Skin epidermis (tissue), 12 donors: Measurements from ENCODE around the gene AANAT.

ENCODE experiments used
- H3K27ac ChIP-seq, 21 experiments: fragments of 200-600 bp; sonication (generic) in 11 of 21; one replicate each; pipeline ENCODE4 v1.5.0; 2020; ENCODE audit warnings: mild to moderate bottlenecking in 3 of 21, inconsistent platforms in 2 of 21, moderate library complexity in 2 of 21
- H3K4me3 ChIP-seq, 7 experiments: fragments of 200-600 bp; sonication (generic) in 2 of 7; one replicate each; pipeline ENCODE4 v1.5.0; 2020; ENCODE audit warnings: inconsistent platforms in 2 of 7, mild to moderate bottlenecking in 2 of 7, moderate library complexity in 1 of 7

The AANAT gene

DNA sequence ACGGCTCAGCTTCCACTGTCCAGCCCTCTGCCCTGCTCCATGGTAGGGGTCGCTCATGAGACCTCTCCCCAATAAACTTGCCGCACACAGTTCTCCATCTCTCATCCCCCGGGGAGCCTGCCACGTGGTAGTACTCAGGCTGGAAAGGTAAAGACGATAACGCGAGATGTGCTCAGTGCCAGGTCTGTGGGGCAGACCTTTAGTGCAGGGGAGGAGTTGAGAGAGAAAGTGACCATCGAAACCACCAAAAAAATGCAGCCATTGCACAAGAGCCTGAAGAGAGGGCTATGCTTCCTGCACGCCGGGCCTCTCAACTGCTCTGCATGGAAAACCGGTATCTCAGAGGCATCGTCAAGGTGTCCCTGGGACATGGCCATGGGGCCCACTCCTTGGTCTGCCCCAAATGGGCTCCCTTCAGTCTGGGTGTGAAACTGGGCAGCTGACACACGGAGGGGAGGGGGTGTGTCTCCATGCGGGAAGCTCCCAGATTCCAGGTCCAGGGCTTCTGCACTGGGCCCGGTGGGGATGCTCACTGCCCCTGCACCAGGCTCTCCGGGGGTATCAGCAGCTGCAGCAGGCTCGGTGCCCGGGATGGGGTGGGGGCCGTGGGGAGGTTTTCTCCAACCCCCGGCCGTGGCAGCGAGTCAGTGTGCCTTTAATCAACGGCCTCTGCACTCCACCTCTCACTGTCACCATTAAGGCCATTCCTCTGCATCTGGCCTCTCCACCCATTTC, 4.7 kb upstream of the AANAT start:
- Histone ChIP-seq H3K27ac (no peak overlapping the region), H3K4me3 (no peak overlapping the region)

- no peak overlapping the region for H3K4me3 ChIP-seq
- H3K27ac ChIP-seq: no peak overlapping the region
Observed at GRCh38 chr17:76466775-76467130, 650 bp upstream of the AANAT start.

- H3K27ac ChIP-seq: no peak overlapping the region
- no peak overlapping the region for H3K4me3 ChIP-seq
Observed at GRCh38 chr17:76467809-76468633, 618 bp downstream of the AANAT start.

DNA sequence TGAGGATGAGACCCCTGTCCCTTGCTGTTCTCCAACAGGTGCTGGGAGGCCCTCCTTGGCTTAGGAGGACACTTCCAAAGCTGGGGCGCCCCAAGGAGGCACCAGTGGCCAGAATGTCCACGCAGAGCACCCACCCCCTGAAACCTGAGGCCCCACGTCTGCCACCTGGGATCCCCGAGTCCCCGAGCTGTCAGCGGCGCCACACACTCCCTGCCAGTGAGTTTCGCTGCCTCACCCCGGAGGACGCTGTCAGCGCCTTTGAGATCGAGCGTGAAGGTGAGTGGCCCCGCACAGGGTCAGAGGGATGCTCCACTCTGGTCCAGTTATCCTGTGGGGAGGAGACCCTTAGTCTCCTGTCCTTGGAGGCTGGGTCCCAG, 1.2 kb downstream of the AANAT start:
- Histone ChIP-seq H3K4me3 (no peak overlapping the region), H3K27ac (no peak overlapping the region)

GRCh38 chr17:76469076-76469990, 1.9 kb downstream of the AANAT start:
- Histone ChIP-seq H3K27ac (no peak overlapping the region), H3K4me3 (no peak overlapping the region)

DNA sequence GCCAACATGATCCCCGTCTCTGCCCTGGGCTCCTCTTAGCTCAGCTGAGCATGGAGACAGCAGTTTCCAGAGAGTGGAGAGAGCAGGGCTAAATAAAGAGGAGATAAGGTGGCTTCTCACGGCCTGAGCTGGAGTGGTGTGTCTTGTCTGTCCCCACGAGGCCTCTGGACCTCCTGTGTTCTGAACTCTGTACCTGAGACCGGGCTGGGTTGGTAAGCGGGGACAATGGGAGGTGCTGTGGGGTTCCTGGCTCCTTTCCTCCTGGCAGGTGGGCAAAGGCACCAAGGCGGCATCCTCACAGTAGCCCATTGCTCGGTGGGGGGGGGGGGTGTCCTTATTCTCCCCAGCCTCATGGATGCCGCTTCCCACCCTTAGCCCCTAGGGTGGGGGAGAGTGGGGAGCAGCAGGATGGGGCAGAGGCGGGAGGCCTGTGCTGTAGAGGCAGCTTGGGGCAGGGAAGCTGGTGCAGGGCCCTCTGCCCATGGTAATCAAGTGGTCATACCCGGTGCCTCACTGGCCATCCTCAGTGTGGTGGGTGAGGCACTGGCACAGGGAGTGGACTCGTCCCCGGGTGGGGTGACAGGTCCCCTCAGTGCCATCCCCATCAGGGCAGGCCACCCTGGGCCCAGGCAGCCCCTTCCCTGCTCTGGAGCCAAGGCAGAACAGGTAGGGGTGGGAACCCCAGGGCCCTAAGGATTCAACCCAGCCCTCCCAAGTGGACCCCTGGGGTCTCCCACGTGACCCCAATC, 2.8 kb downstream of the AANAT start:
- Histone ChIP-seq H3K4me3 (no peak overlapping the region), H3K27ac (no peak overlapping the region)

DNA sequence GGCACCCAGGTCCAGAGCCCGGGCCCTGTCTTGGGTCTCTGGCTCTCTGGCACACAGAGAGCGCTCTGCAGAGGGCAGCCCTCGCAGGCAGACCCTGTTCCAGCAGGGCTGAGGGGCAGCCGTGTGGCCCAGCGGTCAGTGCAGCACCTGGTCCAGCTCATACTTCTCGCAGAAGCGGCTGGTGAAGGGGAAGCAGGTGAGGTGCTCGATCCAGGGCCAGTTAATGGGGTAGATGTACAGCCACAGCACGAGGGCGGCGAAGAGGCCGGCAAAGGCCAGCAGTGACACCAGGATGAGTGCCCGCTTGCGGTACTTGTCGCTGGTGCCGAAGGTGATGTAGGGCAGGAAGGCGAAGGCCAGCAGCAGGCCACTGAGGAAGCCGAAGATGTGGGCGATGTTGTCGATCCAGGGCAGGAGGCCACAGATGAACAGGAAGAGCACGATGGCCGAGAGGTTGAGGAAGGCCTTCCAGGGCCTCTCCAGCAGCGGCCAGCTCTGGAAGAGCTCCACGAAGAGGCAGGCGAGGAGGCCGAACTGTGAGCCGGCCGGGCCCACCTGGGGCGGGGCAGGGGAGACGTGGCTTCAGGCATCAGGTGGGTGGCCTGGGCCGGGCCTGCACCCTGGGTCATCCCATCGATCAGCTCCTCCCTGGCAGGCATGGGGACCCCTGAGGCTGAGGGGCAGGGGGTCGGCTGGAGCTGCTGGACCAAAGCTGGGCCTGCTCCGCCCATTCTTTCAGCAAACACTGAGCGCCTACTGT, 4.3 kb downstream of the AANAT start:
- no peak overlapping the region for H3K27ac ChIP-seq

GRCh38 chr17:76472258-76472645, 4.8 kb downstream of the AANAT start:
- Histone ChIP-seq H3K27ac (no peak overlapping the region), H3K4me3 (no peak overlapping the region)

More for the DNA sequence above, 4.3 kb downstream of the AANAT start:
- no peak overlapping the region for H3K4me3 ChIP-seq

GRCh38 chr17:76472726-76473125, 5.3 kb downstream of the AANAT start:
- no peak overlapping the region for H3K27ac ChIP-seq
- H3K4me3 ChIP-seq: no peak overlapping the region

- no peak overlapping the region for H3K27ac ChIP-seq
- H3K4me3 ChIP-seq: no peak overlapping the region
Observed at GRCh38 chr17:76473541-76473985, 6.2 kb downstream of the AANAT start.

GRCh38 chr17:76474238-76474637, 6.8 kb downstream of the AANAT start:
- no peak overlapping the region for H3K27ac ChIP-seq
- no peak overlapping the region for H3K4me3 ChIP-seq

- no peak overlapping the region for H3K4me3 ChIP-seq
- H3K27ac ChIP-seq: no peak overlapping the region
Observed at GRCh38 chr17:76474894-76475293, 7.5 kb downstream of the AANAT start.

DNA sequence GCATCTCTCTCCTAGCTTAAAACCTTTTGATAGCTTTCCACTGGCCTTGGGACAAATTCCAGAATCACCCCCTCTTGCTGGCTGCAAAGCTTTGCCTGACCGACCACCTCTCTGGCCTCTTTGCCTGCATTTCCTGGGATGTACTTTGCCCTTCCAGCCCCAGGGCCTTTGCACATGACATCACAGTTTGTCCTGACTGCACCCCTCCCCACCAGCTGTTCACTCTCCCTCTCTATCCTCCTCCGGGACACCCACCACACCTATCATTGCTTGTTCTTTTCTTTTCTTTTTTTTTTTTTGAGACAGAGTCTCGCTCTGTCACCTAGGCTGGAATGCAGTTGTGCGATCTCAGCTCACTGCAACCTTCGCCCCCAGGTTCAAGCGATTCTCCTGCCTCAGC, 7.9 kb downstream of the AANAT start:
- H3K27ac ChIP-seq: no peak overlapping the region
- no peak overlapping the region for H3K4me3 ChIP-seq

DNA sequence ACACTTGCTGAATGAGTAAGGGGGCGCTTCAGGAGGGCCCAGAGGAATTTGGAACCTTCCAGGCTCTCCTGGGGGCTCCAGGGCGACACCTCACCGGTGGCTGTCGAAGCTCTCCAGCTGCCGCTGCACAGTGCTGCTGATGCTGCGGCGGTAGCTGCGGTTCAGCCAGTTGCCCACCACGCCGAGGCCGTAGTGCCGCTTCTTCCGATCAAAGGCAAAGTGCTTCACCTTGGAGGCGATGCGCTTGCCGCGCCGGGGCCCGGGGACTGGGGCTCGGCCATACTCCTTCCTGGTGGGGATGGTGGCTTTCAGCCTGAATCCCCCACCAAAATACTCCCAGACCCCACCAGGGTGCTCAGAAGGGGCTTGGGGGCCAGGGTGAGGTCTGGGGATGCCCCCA, 9.3 kb downstream of the AANAT start:
- H3K27ac ChIP-seq: no peak overlapping the region

DNA sequence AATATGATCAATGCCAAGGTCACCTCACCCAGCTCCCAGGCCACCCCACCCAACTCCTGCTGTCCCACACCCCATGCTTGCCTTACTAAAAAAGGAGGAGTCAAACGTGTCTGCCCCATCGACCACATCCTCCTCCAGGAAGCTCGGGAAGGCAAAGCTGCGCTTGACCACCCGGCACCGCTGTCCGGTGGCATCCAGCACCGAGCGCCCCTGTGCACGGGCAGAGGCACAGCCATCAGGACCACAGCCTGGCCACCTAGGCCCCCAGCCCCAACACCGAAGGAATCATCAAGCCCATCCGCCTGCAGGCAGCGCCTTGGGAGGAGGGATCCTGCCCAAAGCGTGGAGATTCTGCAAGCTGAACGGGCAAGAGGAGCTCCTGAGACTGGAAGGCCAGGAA, 10.2 kb downstream of the AANAT start:
- no peak overlapping the region for H3K27ac ChIP-seq
- no peak overlapping the region for H3K4me3 ChIP-seq

More for the DNA sequence above, 9.3 kb downstream of the AANAT start:
- H3K4me3 ChIP-seq: no peak overlapping the region

GRCh38 chr17:76478097-76478496, 10.7 kb downstream of the AANAT start:
- no peak overlapping the region for H3K27ac ChIP-seq

DNA sequence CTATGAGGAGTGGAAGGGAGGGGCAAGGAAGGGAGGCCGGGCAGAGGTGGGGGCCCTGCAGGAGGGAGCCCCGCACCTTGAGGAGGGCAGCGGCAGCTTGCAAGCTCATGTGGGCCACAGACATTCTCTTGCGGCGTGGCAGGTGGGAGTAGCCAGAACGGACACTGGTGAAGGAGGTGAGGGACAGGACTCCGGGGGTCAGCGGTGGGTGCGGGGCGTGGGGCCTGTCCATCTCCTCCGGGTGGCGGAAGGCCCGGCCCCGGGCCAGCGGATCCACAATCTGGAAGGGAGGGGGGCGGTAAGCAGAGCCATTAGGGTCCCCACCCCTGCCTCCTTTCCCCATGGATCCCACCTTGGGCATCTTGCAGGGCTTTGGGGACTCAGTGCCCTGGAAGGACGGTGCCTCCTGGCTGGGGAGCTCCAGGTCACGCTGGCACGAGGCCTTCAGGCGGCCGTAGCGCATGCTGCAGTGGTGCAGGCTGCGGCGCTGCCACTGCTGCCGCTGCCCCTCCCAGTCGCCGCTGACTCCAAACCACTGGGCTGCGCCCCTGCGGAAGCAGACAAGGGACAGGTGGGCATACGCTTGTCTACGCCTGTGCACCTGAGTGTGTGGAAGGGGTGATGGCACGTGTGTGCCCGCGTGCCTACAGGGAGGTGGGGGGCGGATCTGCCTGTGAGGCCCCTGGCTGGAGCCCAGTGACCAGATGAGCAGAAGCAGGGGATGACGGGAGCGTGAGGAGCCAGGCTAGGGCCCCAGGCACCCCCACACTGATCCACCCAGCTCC, 11.5 kb downstream of the AANAT start:
- Histone ChIP-seq H3K27ac (no peak overlapping the region), H3K4me3 (no peak overlapping the region)

More at GRCh38 chr17:76478097-76478496, 10.7 kb downstream of the AANAT start:
- H3K4me3 ChIP-seq: no peak overlapping the region

- Histone ChIP-seq H3K27ac (no peak overlapping the region), H3K4me3 (no peak overlapping the region)
Observed at GRCh38 chr17:76479515-76480060, 12.2 kb downstream of the AANAT start.
